PFSK-1 (cell line): Measurements from ENCODE around the gene CCNL2.

Experiments
- POLR2AphosphoS5 ChIP-seq: IDR thresholded peaks from 2 replicates; pipeline ENCODE4 v1.6.1; 2012; ENCODE audit warnings: low read depth, mild to moderate bottlenecking, control low read depth, low read length, moderate library complexity
- SIN3A ChIP-seq: IDR thresholded peaks from 2 replicates; pipeline ENCODE4 v1.6.1; 2012; ENCODE audit warnings: mild to moderate bottlenecking, low read length, moderate library complexity, borderline replicate concordance; ENCODE audit not compliant: insufficient read depth
- TAF1 ChIP-seq: IDR thresholded peaks from 2 replicates; pipeline ENCODE4 v1.6.1; 2012; ENCODE audit warnings: low read length, control low read depth, borderline replicate concordance; ENCODE audit not compliant: insufficient read depth
- TF ChIP-seq, protein P1 (sequence below), 2 experiments: IDR thresholded peaks; 2 replicates each; pipeline versions ENCODE4 v1.6.1 to v1.8.0; 2011 to 2012; ENCODE audit warnings: low read depth in 2 of 2, low read length in 2 of 2, control low read depth in 1 of 2, inconsistent platforms in 1 of 2, mild to moderate bottlenecking in 1 of 2, moderate library complexity in 1 of 2; ENCODE audit not compliant: insufficient read depth in 1 of 2

DNA sequence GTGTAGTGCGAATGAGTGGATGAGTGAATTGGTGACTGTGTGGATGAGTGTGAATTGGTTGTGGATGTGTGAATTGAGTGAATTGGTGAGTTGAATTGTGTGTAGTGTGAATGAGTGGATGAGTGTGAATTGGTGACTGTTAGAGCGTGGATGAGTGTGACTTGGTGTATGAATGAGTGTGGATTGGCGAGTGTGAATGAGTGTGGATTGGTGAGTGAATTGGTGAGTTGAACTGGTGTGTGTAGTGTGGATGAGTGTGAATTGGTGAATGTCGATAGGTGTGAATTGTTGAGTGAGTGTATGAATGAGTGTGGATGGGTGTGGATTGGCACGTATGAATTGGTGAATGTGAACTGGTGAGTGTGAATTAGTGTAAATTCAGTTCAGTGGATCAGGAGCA, 31.8 kb downstream of the CCNL2 start:
- TF ChIP-seq, protein P1, sequence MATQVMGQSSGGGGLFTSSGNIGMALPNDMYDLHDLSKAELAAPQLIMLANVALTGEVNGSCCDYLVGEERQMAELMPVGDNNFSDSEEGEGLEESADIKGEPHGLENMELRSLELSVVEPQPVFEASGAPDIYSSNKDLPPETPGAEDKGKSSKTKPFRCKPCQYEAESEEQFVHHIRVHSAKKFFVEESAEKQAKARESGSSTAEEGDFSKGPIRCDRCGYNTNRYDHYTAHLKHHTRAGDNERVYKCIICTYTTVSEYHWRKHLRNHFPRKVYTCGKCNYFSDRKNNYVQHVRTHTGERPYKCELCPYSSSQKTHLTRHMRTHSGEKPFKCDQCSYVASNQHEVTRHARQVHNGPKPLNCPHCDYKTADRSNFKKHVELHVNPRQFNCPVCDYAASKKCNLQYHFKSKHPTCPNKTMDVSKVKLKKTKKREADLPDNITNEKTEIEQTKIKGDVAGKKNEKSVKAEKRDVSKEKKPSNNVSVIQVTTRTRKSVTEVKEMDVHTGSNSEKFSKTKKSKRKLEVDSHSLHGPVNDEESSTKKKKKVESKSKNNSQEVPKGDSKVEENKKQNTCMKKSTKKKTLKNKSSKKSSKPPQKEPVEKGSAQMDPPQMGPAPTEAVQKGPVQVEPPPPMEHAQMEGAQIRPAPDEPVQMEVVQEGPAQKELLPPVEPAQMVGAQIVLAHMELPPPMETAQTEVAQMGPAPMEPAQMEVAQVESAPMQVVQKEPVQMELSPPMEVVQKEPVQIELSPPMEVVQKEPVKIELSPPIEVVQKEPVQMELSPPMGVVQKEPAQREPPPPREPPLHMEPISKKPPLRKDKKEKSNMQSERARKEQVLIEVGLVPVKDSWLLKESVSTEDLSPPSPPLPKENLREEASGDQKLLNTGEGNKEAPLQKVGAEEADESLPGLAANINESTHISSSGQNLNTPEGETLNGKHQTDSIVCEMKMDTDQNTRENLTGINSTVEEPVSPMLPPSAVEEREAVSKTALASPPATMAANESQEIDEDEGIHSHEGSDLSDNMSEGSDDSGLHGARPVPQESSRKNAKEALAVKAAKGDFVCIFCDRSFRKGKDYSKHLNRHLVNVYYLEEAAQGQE (IDR thresholded peaks at IDR 0.05; ENCODE audit: insufficient read depth in 1 of 2, low read depth in 2 of 2, low read length in 2 of 2) = no peak
- TF ChIP-seq POLR2AphosphoS5 (no peak), TAF1 (no peak), SIN3A (no peak)
